DMS 273 (cell line): ENCODE data around the gene PDZK1.
"Not testable (repeated sequence)": the region's sequence is repeated elsewhere in the genome, so short reads cannot be mapped to it uniquely, and the experiment has no call there.

Source experiments
- DNase-seq: peaks from one replicate; lab custom pipeline; 2025; ENCODE audit not compliant: unreplicated experiment; lab: John Stamatoyannopoulos, UW

PDZK1 gene

DNA sequence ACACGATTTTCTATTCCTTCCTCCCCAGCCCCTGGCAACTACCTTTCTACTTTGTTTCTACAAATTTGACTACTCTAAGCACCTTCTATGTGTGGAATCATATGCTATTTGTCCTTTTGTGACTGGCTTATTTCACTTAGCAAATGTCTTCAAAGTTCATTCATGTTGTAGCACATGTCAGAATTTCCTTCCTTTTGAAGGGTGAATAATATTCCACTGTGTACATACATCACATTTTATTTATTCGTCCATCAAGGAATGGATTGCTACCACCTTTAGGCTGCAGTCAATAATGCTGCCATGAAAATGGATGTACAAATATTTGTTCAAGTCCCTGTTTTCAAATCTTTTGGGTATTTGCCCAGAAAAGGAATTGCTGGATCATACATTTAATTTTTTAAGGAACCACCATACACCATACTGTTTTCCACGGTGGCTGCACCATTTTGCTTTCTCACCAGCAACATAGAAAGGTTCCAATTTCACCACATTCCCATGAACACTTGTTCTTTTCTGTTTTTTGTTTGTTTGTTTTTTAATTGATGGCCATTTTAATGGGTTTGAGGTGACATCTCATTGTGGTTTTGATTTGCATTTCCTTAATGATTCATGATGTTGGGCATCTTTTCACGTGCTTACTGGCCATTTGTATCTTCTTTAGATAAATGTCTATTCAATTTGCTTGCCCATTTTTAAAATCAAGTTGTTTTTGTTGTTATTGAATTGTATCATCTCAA, 3.3 kb upstream of the PDZK1 start:
- DNase-seq: no peak

DNA sequence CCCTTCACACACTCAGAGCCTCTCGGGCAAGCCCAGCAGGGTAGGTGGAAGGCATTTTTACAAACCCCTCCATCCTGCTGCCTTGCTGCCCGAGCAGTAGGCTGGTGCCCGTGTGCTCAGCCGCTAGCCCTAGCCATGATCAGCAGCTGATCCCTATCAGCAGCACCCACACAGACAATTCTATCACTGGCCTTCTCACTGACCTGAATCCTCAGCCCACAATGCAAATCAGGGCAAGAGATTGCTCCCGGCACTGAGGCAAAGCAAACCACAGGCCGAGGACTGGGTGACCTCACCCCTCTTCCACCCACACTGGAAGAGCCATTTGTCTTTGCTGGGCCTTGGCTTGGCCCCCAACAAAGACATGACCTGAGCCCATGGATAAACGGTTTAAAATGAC, 895 bp upstream of the PDZK1 start:
- no peak for DNase-seq

DNA sequence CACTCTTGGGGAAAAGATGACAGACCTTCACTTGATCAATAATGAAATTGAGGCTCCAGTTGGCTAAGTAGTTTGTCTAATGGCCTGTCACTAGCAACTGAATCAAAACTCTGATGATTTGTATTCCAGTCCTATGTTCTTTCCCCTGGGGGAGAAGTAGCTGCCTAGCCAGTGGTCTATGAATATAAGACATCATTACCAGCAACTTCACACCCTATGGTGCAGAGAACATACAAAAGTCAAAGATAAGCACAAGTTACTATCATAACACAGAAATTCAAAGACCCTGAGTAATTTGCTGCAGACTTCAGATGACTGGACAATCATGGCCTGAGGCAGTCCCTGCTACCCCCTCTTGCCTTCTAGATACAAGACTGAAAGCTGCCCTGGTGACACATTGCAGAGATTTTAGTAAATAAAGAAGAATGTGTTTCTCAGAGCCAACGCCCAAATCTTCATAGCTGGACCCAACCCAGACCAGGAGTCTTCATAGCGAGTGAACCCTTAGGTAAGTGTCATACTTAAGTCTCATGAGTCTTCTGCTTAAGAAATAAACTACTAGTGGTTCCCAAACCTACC, 993 bp downstream of the PDZK1 start:
- DNase-seq: no peak

DNA sequence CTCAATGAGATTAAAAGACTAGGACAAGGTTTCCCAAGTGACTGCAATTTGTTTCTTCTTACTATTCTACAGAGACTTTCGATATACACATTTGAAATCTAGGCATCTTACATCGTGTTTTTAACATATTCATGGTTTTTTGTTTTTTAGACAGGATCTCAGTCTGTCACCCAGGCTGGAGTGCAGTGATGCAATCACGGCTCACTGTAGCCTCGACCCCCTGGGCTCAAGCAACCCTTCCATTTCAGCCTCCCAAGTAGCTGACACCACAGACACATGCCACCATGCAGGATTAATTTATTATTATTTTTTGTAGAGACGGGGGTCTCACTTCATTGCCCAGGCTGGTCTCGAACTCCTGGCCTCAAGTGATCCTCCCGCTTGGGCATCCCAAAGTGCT, 1.5 kb downstream of the PDZK1 start:
- no peak for DNase-seq

DNA sequence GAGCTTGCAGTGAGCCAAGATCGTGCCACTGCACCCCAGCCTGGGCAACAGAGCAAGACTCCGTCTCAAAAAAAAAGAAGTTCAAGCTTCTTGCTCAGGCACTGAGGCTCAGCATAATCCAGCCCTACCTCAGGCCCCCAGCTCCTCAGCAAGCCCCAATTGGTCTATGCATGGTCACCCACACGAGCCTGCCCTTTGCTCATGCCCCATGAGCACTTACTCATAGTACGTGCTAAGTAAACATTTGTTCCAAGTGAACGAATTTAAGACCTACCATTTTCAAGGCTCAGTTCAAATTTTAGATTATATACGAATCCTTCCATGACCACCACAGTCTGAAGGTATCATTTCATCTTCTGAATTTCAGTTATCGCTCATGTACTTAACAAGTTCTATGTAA, 4.3 kb downstream of the PDZK1 start:
- no peak for DNase-seq

DNA sequence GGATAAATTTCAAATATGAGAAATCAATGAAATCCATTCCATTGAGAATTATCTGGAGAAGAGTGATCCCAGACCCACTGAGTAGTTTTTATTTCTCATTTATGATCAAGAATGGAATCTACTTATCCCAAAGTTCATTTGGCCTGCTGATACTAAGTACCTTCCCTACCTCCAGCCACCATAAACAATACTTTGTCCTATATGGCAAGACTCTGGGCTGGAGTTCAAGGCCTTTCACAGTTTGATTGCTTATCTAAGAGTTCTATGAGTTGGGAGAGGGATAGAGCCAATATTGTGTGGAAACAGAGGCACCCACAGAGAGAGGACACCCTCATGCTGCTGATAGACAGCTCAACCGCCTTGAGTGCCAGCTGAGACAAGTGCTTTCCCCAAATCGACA, 5.1 kb downstream of the PDZK1 start:
- DNase-seq: no peak

DNA sequence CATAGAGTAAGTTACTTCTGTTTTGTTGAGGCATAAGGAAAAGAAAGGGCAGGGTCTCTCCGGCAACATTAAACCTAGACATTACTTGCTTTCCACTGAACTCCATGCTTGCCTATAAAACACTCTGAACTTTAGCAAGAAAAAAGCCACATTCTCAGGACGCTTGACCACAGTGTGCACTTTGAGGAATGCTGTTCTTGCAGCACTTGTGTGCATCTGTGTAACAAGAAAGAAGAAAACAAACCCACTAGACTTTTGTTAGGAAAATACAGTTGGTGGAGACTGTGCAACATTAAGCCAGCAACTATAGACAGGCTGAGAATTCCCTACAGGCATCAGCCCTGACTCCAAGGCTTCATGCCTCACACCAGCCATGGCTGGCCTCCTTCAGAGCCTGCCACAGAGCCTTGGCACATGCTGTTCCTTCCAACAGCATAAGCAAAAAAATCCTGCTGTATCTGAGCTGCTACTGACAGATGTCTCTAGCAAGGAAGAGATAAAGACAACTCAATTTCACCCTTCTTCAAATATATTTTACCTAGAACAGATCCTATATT, 5.8 kb downstream of the PDZK1 start:
- no peak for DNase-seq

DNA sequence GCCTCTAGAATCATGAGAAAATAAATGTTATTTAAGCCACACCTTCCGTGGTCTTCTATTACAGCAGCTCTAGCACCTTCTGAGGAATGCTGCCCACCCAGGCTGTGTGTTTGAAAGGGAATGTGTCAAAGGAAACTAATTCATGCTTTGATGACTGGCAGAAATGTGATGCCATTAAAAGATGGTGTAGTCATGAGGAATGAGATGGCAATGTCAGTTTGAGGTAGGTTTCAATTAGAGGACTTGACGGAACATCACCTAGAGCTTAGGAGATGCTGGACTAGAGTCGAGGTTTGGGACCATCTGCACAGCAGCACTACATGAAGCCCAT, 10.6 kb downstream of the PDZK1 start:
- no peak for DNase-seq

DNA sequence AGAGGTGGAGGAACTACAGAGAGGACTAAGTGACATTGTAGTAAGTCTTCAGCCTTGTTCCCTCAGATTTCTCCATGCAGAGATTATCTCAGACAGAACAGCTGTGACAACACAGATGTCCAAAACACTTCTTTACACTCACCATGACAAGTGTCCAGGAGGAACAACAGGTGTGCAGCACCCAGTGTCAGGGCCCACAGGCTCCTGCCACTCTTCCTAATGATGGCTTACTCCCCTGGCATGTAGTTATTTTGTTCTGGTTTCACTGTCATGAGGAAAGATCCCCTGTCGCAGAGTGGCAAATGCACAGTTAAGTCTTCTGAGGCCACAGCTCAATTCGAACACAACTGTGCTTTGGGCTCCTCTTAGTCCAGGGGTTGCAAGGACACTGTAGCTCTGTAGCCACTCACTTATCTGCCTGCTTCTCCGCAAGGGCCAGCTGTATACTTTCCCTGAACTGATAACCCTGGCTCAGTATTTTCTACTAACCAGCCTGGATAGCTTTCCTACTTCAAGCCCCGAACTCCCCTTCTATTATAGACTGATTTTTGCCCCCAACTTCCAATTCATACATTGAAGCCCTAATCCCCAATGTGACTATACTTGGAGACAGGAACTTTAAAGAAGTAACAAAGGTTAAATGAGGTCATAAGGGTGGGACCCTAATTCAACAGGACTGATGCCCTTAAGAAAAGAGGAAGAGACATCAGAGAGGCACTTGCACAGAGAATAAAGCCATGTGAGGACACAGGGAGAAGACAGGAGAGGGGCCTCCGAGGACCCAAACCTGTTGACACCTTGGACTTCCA, 11.1 kb downstream of the PDZK1 start:
- no peak for DNase-seq

DNA sequence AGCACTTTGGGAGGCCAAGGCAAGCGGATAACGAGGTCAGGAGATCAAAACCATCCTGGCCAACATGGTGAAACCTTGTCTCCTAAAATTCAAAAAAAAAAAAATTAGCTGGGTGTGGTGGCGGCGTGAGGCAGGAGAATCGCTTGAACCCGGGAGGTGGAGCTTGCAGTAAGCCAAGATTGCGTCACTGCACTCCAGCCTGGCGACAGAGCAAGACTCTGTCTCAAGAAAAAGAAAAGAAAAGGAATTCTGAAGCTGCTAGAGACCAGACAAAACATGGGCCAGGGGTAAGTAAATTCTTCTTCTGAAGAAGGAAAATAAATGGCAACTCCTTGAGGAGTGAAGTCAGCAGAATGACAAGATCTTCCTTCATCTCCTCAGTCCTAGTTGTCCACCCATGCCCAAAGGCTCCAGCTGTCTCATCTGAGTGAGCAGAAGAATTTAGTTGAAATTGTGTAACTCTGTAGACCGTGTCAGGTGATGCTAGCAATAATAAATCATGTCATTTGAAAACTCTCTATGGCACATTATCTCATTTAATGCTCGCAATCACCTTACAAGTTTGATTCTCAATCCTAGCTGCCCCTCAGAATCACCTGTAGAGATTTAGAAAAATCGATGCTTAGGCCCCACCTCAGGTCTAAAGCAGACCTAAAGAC, 14.3 kb downstream of the PDZK1 start:
- DNase-seq: no peak

DNA sequence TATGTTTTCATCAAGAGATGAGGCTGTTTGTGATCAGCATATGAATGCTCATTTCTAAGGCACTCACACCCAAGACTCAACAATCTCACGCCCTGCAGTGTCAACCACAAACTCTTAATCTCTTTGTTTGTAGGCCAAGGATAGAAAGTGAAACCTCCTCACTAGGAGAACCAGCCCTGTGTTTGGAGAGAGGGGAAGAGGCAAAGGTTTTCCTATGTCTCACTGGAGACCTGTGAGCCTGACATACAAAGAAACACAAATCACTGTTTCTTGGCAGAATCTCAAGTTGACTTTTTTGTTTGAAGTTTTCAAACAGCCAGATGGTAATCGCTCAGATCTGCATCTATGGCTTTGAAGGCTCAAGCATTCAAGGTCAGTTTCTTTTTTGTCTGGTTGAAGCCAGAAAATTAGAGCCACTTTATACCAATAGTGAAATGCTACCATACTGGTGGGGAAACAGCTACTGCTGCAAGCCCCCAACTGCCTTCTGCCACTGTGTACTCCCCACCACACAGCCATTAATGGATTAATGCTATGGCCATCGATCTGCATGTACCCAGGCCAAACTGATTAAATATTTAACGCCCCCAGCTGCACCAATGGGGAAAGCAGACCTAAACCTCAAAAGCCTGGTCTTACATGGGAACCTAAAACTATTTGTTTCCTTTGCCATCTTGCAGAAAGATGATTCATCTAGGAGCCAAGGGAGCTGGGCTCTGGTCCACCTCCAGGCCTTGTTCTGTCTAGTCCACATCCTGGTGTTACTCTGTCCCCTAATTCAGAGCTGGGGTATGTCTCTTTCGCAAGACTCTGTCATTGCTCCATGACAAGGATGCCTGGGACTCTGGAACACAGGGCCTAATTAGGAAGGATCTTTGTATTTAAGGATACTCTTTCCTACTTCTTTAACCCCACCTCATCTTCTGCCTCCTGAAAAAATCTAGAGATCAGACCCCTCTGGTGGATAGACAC, 16.3 kb downstream of the PDZK1 start:
- peak; percentile 92 for DNase-seq

DNA sequence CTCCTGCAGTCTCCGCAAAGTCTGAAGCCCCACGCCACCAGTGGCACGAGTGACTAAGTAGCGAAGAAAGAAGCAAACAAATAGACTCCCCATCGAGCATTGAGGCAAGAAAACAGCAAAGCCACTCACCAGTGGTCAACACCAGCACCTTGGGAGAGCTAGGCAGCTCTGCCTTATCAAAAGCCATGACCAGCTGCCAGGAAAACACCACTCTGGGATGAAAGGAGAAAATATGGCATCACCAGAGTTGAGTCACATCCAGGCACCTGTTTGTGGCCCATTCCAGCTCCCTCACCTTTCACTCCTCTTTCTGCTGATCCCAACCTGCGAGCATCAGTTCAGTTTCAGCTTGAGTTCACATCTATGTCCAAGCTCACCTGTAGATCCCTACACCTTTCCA, 17.2 kb downstream of the PDZK1 start:
- DNase-seq: peak; percentile 20

DNA sequence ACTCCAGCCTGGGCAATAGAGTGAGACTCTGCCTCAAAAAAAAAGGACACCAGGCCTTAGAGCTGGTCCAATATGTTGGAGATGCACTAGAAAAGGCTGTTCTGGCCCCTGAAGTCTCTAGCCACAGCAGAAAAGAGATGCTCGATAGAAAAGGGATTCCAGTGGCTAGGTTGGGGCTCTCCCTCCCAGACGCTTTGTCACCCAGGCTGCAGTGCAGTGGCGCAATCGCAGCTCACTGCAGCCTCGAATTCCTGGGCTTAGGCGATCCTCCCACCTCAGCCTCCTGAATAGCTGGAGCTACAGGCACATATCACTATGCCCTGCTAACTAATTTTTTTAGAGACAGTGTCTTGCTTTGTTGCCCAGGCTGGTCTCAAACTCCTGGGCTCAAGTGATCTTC, 18.2 kb downstream of the PDZK1 start:
- DNase-seq: no peak

DNA sequence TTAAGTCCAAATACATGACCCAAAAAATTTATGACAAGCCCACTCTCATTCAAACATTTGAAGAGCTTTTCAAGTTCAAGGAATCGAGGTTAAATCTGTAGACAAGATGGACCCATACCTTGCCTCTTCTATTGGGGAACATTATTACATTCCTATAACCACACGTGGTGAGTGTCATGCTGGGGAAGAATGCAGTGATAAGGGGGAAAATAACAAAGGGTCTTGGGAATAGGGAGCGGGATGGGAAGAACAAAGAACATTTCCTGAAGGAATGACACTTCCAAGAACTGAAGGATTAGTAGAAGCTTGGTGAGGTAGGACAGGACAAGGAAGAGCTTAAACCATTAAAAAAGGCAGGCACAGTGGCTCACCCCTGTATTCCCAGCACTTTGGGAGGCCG, 18.8 kb downstream of the PDZK1 start:
- no peak for DNase-seq

DNA sequence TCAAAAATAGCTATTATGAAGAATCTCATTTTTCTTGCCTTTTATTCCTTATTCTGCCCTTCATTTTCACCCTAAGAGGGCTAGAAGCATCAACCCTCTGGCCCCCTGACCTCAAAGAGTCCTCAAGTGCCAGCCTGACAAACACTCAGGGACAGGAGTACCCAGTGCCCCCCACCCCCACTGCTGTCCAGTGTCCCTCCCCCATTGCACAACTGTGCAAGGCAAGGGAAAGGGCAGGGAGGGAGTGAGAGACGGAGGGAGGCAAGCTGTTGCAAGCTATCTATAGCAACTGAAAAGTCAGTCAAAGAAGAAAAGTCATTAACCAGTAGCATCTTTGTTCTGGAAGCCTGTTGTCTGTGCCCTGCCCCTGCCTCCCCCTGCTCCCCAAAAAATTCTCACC, 21.1 kb downstream of the PDZK1 start:
- not testable (repeated sequence) for DNase-seq

DNA sequence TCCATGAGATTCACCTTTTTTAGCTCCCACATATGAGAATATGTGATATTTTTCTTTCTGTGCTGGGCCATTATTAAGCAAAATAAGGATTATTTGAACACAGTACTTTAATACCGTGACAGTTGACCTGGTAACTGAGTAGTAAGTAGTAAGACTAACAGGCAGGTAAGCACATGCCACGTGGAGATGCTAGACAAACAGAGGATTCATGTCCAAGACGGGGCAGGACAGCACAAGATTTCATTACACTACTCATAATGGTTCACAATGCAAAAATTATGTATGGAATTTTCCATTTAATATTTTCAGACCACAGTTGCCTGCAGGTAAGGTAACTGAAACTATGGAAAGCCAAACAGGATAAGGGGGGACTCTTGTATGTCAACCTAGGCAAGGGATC, 22.3 kb downstream of the PDZK1 start:
- DNase-seq: not testable (repeated sequence)

DNA sequence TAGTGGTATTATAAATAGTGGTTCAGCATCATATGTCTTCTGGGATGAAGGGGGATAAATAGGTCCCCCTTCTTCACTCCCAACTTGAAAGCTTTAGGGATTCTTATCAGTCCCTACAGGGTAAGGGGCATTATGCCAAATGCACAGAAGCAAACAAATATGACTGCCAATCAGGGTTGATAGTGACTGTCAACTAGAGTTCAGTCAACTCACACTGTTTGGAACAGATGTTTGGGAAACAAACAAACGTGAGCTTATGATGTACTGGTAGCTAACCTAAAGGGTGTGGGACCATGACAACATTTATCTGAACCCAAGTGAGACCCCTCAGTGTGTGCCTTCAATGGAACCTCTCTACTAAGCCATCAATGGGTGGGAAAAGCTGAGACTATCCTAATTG, 34.0 kb downstream of the PDZK1 start:
- not testable (repeated sequence) for DNase-seq

DNA sequence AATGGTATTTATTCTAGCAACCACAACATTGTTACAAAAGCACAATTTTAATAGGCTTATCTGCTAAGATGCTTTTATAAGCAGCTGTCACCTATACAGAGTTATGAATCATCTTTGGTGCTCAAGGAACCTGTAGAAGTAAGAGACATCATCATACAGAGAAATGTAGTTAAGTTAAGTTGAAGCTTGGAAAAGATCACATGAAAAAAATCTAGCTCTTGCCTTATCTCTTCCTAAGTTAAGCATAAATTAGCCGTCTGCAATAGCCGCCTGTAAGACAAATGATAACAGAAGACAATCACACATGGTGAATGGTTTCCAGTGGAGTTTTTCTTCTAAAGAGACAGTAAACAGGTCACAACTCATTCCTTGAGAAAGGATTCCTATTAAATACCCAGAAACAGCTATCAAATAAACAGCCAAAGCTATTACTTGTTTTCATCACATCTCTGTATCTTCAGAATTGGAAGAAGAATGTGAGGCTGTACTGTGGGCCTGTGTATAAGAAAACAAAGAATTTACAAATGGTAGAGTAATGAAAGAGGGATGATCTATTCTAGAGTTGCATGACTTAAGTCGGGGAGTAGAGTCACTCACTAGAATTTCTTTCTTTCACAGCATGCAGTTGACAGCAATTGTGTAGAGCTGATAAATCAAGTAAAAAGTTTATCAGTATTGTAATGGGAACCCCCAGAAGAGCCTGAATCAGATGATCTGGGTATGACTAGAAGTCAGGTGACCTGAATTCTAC, 36.0 kb downstream of the PDZK1 start:
- not testable (repeated sequence) for DNase-seq

DNA sequence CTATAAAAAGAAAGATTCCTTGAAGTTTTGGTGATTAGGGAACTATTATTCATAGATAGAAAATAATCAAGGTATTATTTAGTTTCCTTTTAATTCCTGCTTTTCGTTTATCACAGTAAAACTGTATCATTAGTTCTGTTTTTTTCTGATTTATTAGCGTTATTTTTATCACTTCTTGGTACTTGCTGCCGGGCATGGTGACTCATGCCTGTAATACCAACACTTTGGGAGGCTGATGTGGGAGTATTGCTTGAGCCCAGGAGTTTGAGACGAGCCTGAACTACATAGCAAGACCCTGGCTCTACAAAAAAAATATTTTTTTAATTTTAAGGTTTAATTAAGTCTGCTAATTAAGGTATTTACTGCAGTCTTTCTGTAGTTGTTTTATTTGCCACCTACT, 42.2 kb downstream of the PDZK1 start:
- DNase-seq: not testable (repeated sequence)

DNA sequence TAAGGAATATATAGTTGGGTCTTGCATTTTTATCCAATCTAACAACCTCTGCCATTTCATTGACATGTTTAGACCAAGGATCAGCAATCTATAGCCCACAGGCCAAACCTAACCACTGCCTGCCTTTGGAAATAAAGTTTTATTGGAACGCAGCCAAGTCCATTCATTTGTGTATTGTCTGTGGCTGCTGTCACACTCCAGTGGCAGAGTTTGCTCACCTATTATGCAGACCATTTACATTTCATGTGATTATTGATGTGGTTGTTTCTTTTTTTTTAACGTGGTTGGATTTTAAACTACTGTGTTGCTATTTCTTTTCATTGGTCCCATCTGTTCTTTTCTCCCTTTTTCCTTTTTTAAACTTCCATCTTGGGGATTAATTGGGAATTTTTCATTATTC, 44.7 kb downstream of the PDZK1 start:
- not testable (repeated sequence) for DNase-seq
